SK-N-MC (cell line): ENCODE measurements around the gene AUNIP.

Experiments used
- EZH2 ChIP-seq: fragments of 200-600 bp; sonication (generic); IDR thresholded peaks from one replicate; pipeline ENCODE4 v1.6.1; 2017; ENCODE audit warnings: antibody characterized with exemption
- POLR2AphosphoS5 ChIP-seq: IDR thresholded peaks from 2 replicates; pipeline ENCODE4 v1.6.1; 2012; ENCODE audit warnings: mild to moderate bottlenecking, low read depth, low read length, borderline replicate concordance

- no peak for TF ChIP-seq EZH2
- TF ChIP-seq POLR2AphosphoS5: no peak
These were observed 10.7 kb downstream of the AUNIP start for GRCh38 chr1:25848531-25848930.
